ENCODE measurements around the gene SCRN1. TPM values are rescaled to one million over a fixed set of nuclear protein-coding genes. Genes with fewer than 3 reads are reported as not detected.
A peak's percentile ranks its signal among the peaks of the same experiment; 100 is the strongest.

SCRN1 gene
- total RNA-seq, 1 donor from 2014 or later = 106 TPM

- Mint-ChIP-seq H3K4me3 (ENCODE audit: unreplicated experiment) (no peak overlapping the region), H3K27me3 (ENCODE audit: unreplicated experiment) (no peaks in the 10 kb centered on the region), H3K36me3 (ENCODE audit: unreplicated experiment) (peaks cover 16% of the 10 kb centered on the region), H3K9me3 (ENCODE audit: unreplicated experiment) (peaks cover 9% of the 10 kb centered on the region), H3K4me1 (ENCODE audit: unreplicated experiment) (peaks cover 33% of the 10 kb centered on the region), H3K27ac (ENCODE audit: unreplicated experiment) (no peak overlapping the region)
- peak; percentile 5 for DNase-seq (ENCODE audit: extremely low spot score, unreplicated experiment)
- no peak for TF ChIP-seq CTCF (IDR thresholded peaks at IDR 0.05)
Observed at GRCh38 chr7:29972315-29972669, 17.3 kb downstream of the SCRN1 start.

GRCh38 chr7:29971566-29972314 is 17.9 kb downstream of the SCRN1 start:
- Mint-ChIP-seq H3K36me3 (ENCODE audit: unreplicated experiment) (peaks cover 18% of the 10 kb centered on the region), H3K4me3 (ENCODE audit: unreplicated experiment) (no peak overlapping the region), H3K27ac (ENCODE audit: unreplicated experiment) (no peak overlapping the region), H3K27me3 (ENCODE audit: unreplicated experiment) (no peaks in the 10 kb centered on the region), H3K4me1 (ENCODE audit: unreplicated experiment) (peaks cover 33% of the 10 kb centered on the region), H3K9me3 (ENCODE audit: unreplicated experiment) (peaks cover 9% of the 10 kb centered on the region)
- no peak for TF ChIP-seq CTCF (IDR thresholded peaks at IDR 0.05)
- peak; percentile 5 for DNase-seq (ENCODE audit: extremely low spot score, unreplicated experiment)

- H3K9me3 Mint-ChIP-seq (ENCODE audit: unreplicated experiment) = peaks cover 9% of the 10 kb centered on the region
- no peaks in the 10 kb centered on the region for H3K27me3 Mint-ChIP-seq (ENCODE audit: unreplicated experiment)
- DNase-seq (ENCODE audit: extremely low spot score, unreplicated experiment) = peak; percentile 53
- no peak overlapping the region for H3K27ac Mint-ChIP-seq (ENCODE audit: unreplicated experiment)
- H3K36me3 Mint-ChIP-seq (ENCODE audit: unreplicated experiment) = peaks cover 25% of the 10 kb centered on the region
- peaks cover 25% of the 10 kb centered on the region for H3K4me1 Mint-ChIP-seq (ENCODE audit: unreplicated experiment)
- peak overlapping the region; percentile 24 for H3K4me3 Mint-ChIP-seq (ENCODE audit: unreplicated experiment)
- TF ChIP-seq CTCF (IDR thresholded peaks at IDR 0.05) = no peak
Observed at GRCh38 chr7:29970158-29970557, 19.4 kb downstream of the SCRN1 start.

- Mint-ChIP-seq H3K36me3 (ENCODE audit: unreplicated experiment) (peaks cover 28% of the 10 kb centered on the region), H3K4me1 (ENCODE audit: unreplicated experiment) (peaks cover 25% of the 10 kb centered on the region), H3K27ac (ENCODE audit: unreplicated experiment) (no peak overlapping the region), H3K27me3 (ENCODE audit: unreplicated experiment) (no peaks in the 10 kb centered on the region), H3K4me3 (ENCODE audit: unreplicated experiment) (peak overlapping the region; percentile 24), H3K9me3 (ENCODE audit: unreplicated experiment) (peaks cover 9% of the 10 kb centered on the region)
- no peak for TF ChIP-seq CTCF (IDR thresholded peaks at IDR 0.05)
- peak; percentile 30 for DNase-seq (ENCODE audit: extremely low spot score, unreplicated experiment)
Observed at GRCh38 chr7:29969738-29970137, 19.9 kb downstream of the SCRN1 start.

- no peak overlapping the region for H3K4me3 Mint-ChIP-seq (ENCODE audit: unreplicated experiment)
- DNase-seq (ENCODE audit: extremely low spot score, unreplicated experiment) = peak; percentile 74
- H3K27me3 Mint-ChIP-seq (ENCODE audit: unreplicated experiment) = no peaks in the 10 kb centered on the region
- H3K9me3 Mint-ChIP-seq (ENCODE audit: unreplicated experiment) = peaks cover 9% of the 10 kb centered on the region
- peaks cover 21% of the 10 kb centered on the region for H3K4me1 Mint-ChIP-seq (ENCODE audit: unreplicated experiment)
- TF ChIP-seq CTCF (IDR thresholded peaks at IDR 0.05) = no peak
- H3K36me3 Mint-ChIP-seq (ENCODE audit: unreplicated experiment) = peaks cover 30% of the 10 kb centered on the region
- no peak overlapping the region for H3K27ac Mint-ChIP-seq (ENCODE audit: unreplicated experiment)
Observed at GRCh38 chr7:29968683-29969395, 20.8 kb downstream of the SCRN1 start.
